Cardiac muscle cell (in vitro differentiated cells and primary cell): Measurements from ENCODE around the gene PCDH9. TPM values are rescaled to one million over a fixed set of nuclear protein-coding genes. Genes with fewer than 3 reads are reported as not detected.

Source experiments
- DNase-seq, 2 donors: peaks; one replicate each; pipeline versions ENCODE4 v3.0.0 to v3.0.0-alpha.2; 2010 to 2017; ENCODE audit warnings: low read depth in 1 of 2, low spot score in 1 of 2
- H3K27ac ChIP-seq: fragments of 200-600 bp; sonication (generic); 2 replicates; pipeline ENCODE4 v1.5.1; 2016
- H3K27me3 ChIP-seq: fragments of 200-600 bp; sonication (generic); 2 replicates; pipeline ENCODE4 v1.6.0; 2016; ENCODE audit warnings: control low read depth
- H3K36me3 ChIP-seq: fragments of 200-600 bp; sonication (generic); 2 replicates; pipeline ENCODE4 v1.5.1; 2016; ENCODE audit warnings: control low read depth
- H3K4me1 ChIP-seq: fragments of 200-600 bp; sonication (generic); 2 replicates; pipeline ENCODE4 v1.8.1; 2017; ENCODE audit warnings: low read depth, mild to moderate bottlenecking, mixed run types
- H3K4me3 ChIP-seq: fragments of 200-600 bp; sonication (generic); 2 replicates; pipeline ENCODE4 v1.5.1; 2016; ENCODE audit warnings: mild to moderate bottlenecking
- H3K9me3 ChIP-seq: fragments of 200-600 bp; sonication (generic); 2 replicates; pipeline ENCODE4 v1.5.1; 2017; ENCODE audit warnings: low read depth, mild to moderate bottlenecking, control low read depth
- polyA plus RNA-seq: library from polyadenylated mRNA; unstranded; fragments of >200 nt; fragmentation: Nextera tagmentation; extraction: Ambion mirVana; gene quantifications from 2 replicates; pipeline ENCODE4 v1.2.1, GENCODE V29; 2016
- total RNA-seq: library from RNA; depleted of rRNA; stranded (reverse); fragments of >200 nt; gene quantifications from 2 replicates; pipeline ENCODE4 v1.2.3, GENCODE V29; 2016
- TF ChIP-seq, protein P1 (sequence below): IDR thresholded peaks from 2 replicates; pipeline ENCODE4 v1.5.1; 2012; ENCODE audit warnings: low read depth, mild to moderate bottlenecking, low read length

Gene PCDH9
- total and polyA plus RNA-seq, 2 experiments from 2014 or later, result 1.6 to 2.3 TPM

DNA sequence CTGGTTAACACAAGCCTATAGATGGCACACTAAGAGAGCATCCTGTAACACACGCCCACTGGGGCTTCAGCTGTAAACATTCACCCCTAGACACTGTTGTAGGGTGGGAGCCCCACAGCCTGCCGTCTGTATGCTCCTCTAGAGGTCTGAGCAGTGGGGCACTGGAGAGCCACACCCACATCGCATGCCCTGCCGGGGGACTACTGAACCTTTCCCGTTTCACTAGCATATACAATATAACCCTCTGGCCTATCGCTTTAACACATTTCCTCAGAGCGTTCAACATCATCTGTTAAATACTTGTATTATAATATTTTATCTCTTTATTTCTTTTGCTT is 73.4 kb downstream of the PCDH9 start:
- Histone ChIP-seq H3K4me1 (no peaks in the 10 kb centered on the region), H3K27ac (no peak overlapping the region), H3K9me3 (no peaks in the 10 kb centered on the region), H3K4me3 (no peak overlapping the region), H3K27me3 (no peaks in the 10 kb centered on the region), H3K36me3 (no peaks in the 10 kb centered on the region)
- no peak for DNase-seq
- TF ChIP-seq, protein P1, sequence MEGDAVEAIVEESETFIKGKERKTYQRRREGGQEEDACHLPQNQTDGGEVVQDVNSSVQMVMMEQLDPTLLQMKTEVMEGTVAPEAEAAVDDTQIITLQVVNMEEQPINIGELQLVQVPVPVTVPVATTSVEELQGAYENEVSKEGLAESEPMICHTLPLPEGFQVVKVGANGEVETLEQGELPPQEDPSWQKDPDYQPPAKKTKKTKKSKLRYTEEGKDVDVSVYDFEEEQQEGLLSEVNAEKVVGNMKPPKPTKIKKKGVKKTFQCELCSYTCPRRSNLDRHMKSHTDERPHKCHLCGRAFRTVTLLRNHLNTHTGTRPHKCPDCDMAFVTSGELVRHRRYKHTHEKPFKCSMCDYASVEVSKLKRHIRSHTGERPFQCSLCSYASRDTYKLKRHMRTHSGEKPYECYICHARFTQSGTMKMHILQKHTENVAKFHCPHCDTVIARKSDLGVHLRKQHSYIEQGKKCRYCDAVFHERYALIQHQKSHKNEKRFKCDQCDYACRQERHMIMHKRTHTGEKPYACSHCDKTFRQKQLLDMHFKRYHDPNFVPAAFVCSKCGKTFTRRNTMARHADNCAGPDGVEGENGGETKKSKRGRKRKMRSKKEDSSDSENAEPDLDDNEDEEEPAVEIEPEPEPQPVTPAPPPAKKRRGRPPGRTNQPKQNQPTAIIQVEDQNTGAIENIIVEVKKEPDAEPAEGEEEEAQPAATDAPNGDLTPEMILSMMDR, result no peak

DNA sequence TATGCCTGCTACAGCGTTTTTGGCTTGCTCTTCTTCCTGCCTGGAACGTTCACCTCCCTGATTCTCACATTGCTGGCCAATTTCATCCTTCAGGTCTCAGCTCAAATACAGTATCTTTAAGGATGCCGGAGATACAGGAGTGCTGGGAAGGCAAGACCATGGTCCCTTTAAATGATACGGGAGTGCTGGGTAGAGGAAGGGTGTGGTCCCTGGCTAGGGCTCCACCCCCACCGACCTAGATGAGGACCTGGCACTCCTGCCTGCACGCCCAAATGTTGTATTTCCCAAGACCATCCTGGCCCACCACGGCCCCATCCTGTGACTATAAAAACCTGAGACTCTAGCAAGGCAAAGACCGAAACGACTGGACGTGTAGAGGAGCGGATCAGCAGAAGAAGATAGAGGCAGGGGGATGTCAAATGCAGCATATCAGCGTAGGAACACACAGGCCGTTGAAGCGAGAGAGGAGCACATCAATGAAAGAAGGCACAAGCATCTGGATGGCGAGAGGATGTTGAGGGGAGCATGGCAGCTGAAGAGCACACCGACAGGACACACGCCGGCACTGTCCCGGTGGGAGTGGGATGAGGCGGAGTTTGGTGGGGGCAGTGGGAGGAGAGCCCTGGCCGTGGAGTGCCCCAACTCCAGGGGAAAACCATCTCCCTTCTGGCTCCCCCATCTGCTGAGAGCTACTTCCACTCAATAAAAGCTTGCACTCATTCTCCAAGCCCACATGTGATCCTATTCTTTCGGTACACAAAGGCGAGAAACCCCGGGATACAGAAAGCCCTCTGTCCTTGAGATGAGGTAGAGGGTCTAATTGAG is 74.0 kb downstream of the PCDH9 start:
- no peak for DNase-seq
- no peak overlapping the region for H3K4me3 ChIP-seq
- no peak overlapping the region for H3K27ac ChIP-seq
- TF ChIP-seq, protein P1, result no peak
- no peaks in the 10 kb centered on the region for H3K27me3 ChIP-seq
- H3K4me1 ChIP-seq, result no peaks in the 10 kb centered on the region
- H3K9me3 ChIP-seq, result no peaks in the 10 kb centered on the region
- H3K36me3 ChIP-seq, result no peaks in the 10 kb centered on the region

DNA sequence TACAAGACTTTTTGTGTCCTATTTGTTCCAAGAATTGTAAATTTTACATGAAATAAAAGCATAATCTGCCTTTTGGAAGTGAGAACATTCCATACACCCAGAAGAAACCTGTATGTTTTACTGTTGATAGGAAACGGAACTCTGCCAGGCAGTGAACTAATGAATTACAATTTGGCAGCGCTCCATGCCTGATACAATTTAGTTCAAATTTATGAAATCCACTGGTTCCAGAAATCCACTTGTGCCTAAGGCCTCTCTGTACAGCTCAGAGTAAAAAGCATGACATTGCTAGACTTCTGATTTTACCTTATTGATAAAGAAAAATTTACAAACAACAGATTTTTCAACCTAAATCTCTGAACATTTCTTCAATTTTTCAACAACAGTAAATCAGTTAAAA is 78.1 kb downstream of the PCDH9 start:
- TF ChIP-seq, protein P1, result no peak
- Histone ChIP-seq H3K36me3 (no peaks in the 10 kb centered on the region), H3K4me3 (no peak overlapping the region), H3K27ac (no peak overlapping the region), H3K4me1 (peaks cover 12% of the 10 kb centered on the region), H3K9me3 (no peaks in the 10 kb centered on the region), H3K27me3 (no peaks in the 10 kb centered on the region)
- no peak for DNase-seq

DNA sequence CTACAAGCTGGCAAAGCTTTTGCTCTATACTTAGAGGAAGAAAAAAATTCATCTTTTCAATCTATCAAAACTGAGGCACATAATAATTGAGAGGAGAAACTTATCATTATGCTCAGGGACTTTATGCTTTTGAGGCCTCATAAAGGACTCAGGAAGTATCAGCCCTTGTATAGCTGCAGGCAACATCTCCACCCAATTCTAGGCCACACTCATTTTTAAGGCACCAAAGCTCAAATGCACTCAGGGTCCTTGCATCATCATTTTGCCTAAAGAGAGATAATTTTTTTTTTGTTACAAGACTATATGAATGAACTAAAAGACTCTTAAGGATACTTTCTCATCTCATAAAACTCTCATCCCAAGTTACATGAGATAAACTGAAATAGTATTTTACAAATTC is 78.5 kb downstream of the PCDH9 start:
- TF ChIP-seq, protein P1, result no peak
- Histone ChIP-seq H3K4me3 (no peak overlapping the region), H3K27ac (no peak overlapping the region), H3K9me3 (no peaks in the 10 kb centered on the region), H3K27me3 (no peaks in the 10 kb centered on the region), H3K36me3 (no peaks in the 10 kb centered on the region), H3K4me1 (peaks cover 16% of the 10 kb centered on the region)
- no peak for DNase-seq

DNA sequence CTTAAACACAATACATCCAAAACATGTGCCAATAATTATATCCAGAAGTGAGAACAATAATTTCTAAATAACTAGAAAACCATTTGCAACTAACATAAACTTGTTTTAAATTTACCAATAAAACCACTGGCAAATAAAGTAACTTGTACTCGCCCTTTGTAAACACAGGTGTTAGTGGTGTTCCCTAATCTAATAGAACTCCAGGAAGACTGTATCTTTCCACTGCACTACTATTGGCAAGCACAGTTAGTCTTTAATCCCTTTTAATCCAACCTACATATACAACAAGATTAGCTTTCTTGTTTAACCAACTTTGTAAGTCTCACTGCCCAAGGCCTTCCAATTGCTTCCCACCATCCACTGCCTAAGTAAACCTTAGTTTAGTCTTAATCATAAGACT is 79.5 kb downstream of the PCDH9 start:
- Histone ChIP-seq H3K9me3 (no peaks in the 10 kb centered on the region), H3K27me3 (no peaks in the 10 kb centered on the region), H3K36me3 (no peaks in the 10 kb centered on the region), H3K27ac (no peak overlapping the region), H3K4me3 (no peak overlapping the region), H3K4me1 (peaks cover 18% of the 10 kb centered on the region)
- DNase-seq, result no peak
- TF ChIP-seq, protein P1, result no peak
